GM21528 (cell line): ENCODE results near the gene FAM222B.
"Not testable (repeated sequence)": the region's sequence is repeated elsewhere in the genome, so short reads cannot be mapped to it uniquely, and the experiment has no call there.

ENCODE experiments used
- ATAC-seq: cut with Tn5 transposase; IDR thresholded peaks from one replicate; pipeline ENCODE4 v1.9.1; 2021; ENCODE audit warnings: mild to moderate bottlenecking, moderate library complexity; ENCODE audit not compliant: unreplicated experiment, low FRiP score

FAM222B gene

DNA sequence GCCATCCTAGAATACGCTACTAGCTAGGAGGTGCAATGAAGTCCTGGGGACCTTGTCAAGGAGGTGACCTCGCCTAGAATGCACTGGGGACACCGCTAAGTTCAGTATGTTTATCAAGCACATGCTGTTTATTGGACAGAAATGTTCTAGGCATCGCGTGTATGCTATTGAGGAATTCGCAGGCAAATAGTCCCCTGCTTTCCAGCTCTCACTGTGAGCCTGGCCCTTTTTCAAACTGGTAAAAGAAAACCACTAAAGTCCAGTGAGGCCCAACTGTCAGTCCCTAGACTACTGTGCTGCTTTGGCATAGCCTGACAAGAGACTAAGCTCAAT, 1.2 kb upstream of the FAM222B start:
- ATAC-seq = no peak

DNA sequence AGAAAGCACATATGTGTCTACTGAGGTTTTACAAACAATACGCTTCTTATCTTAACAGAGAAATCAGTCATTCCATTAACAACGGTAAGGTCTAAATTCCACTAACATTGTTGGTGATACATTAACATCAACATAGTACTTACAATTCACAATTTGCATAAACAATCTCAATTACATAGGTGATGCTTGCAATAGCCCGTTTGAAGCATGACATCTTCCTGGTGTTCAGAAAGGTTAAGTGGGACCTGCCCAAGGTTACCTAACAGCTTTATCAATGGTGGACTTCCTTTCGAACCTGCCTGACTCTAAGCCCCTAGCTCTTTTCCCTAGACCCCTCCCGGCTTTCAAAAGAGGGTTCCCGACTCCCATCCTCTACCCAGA, 699 bp downstream of the FAM222B start:
- no peak for ATAC-seq

DNA sequence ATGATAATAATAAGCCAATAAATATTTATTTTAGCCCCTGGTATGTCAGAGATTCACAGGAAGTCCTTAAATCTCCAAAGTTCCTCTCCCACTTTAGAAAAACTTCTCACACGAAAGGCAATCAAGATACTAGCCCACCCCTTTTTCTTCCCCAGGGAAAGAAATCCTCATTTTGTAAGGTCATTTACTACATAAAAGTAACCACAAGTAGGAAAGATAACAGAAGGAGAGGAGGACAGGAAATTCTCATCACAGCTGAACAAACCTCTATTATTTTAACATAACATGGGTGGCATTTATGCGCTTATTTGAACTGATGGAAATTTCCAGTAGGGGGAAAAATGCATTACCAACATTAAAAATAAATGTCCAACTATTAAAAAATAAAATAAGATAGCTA, 3.4 kb downstream of the FAM222B start:
- no peak for ATAC-seq

DNA sequence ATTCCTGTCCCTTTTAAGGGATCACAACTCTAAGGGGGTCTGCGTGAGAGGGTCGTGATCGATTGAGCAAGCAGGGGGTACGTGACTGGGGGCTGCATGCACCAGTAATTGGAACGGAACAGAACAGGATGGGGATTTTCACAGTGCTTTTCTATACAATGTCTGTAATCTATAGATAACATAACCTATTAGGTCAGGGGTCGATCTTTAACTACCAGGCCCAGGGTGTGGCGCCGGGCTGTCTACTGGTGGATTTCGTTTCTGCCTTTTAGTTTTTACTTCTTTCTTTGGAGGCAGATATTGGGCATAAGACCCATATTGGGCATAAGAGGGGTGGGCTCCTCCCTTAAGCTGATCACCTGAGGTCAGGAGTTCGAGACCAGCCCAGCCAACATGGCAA, 6.0 kb downstream of the FAM222B start:
- ATAC-seq = not testable (repeated sequence)

DNA sequence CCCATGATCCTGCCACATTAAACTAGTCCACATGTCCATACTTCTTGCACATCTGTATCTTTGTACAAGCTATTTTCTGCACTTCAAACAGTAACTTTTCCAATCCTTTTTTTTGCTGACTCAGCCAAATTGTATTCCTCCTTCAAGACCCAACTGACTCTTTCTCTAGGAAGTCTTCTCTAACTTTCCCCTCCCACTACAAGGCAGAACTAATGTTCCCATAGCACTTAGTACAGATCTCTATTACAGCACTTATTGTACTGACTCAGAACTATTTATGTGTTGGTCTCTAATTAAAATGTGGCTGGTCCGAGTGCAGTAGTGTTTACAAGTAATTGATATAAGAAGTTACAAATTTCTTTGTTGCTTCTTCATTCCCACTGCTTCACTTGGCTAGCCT, 8.2 kb downstream of the FAM222B start:
- ATAC-seq = no peak

DNA sequence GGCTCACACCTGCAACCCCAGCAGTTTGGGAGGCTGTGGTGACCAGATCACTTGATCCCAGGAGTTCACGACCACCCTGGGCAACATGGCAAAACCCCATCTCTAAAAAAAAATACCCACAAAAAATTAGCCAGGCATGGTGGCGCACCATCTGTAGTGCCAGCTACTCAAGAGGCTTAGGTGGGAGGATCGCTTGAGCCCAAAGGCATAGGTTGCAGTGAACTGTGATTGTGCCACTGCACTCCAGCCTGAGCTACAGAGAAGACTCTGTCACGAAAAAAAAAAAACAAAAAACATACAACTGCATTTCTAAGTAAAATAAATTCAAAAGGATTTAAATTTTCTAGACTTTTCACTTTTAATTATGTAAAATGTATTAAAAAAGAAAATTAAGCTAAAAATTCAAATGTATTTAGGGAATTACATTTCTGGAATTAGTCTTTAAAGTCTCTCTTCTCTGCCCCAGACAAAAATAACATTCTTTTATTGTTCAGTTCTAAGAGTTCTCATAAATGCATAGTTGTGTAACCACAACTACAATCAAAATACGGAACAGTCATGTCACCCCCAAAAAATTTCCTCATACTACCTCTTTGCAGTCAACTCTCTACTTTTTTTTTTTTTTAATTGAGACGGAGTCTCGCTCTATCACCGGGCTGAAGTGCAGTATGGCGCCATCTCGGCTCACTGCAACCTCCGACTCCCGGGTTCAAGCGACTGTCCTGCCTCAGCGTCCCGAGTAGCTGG, 14.1 kb downstream of the FAM222B start:
- no peak for ATAC-seq

DNA sequence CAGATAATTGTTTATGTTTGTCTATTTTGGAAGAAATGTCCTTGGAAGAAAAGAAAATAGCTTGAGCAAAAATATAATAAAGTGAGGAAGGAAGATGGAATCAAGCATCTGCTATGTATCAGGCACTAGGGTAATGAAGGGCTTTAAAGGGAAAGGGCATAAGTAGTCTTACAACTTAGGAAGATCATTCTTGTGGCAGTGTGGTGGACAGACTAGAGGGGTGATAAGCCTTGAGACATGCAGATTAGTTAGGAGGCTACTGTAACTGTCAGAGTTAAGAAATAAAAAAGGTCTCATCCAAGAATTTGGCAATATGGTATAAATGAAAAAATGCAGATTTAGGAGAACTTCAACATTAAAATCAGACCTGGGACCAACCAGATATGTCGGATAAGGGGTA, 14.9 kb downstream of the FAM222B start:
- no peak for ATAC-seq

DNA sequence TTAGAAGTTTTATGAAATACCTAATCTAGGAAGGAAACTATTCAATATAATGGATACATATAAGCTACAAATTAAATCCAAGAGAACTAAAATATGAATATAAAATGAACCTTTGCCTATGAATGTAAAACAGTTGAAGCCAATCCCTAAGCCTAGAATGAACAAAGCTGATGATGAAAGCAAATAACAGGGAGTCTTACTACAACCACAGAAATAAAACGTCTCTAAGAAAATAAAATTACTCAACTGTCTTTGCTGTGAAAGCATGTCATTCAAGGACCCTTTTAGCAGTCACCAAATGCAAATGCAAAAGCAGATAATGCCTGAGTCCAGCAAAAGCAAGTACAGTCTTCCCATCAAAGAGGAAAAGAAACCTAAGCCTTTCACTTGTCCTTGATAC, 23.0 kb downstream of the FAM222B start:
- no peak for ATAC-seq

DNA sequence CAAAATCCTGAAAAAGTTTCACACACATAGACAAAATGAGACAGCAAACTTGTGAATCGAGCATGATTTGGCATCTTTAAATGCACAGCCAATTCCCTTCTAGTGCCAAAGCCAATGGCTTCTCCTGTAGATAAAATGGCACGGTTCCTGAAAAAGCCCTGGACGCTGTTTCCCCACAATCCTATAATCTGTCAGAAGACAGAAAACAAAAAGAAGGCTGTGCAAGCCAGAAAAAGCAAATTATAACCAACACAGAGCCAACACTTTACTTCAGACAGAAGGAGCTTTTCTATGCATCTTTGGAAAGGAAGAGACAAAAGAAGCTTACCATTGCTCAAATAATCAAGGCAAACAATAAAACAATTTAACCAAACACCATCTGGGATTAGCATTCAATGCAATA, 23.8 kb downstream of the FAM222B start:
- no peak for ATAC-seq

DNA sequence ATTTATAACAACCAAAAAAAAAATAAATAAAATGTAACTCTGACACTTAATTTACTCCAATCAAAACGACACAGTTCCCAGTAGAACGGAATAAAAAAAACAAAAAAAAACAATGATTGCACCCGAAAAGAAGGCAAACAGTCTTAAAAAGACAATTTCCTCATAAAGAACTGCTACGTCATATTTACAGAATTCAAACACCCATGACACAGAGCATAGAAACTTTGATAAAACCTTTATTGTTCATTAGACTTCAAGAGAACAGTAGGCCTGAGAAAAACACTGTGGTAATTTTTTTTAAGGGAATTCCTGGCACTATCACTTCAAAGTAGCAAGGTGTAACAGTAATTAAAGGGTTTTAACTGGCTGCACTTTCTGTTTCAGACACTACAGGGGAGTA, 26.1 kb downstream of the FAM222B start:
- ATAC-seq = no peak

DNA sequence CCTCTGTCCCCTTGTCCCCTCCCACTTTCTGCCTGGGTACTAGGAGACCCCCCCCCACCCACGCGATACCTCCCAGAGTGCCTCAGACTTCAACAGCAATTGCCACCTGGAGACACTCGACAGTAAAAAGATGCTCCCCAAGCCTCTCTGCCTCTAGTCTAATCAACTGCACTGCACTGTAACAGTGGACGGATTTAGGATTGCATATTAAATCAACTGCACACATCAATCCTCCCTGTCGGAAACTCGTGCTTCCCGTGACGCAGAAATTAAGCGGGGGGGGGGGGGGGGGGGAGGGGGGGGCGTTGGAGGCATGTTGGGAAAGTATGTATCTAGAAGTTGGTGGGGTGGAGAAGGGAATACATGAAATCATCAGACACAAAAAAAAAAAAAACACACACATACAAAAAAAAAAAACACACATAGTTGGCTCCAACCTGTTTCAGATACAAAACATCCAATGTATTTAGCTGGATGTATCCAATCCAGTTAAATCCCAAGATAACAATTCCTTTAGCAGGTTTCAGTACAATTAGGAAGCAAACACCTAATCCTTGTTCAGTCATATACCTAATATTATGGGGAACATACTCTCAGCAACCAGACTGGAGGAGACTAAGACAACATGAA, 29.7 kb downstream of the FAM222B start:
- no peak for ATAC-seq

DNA sequence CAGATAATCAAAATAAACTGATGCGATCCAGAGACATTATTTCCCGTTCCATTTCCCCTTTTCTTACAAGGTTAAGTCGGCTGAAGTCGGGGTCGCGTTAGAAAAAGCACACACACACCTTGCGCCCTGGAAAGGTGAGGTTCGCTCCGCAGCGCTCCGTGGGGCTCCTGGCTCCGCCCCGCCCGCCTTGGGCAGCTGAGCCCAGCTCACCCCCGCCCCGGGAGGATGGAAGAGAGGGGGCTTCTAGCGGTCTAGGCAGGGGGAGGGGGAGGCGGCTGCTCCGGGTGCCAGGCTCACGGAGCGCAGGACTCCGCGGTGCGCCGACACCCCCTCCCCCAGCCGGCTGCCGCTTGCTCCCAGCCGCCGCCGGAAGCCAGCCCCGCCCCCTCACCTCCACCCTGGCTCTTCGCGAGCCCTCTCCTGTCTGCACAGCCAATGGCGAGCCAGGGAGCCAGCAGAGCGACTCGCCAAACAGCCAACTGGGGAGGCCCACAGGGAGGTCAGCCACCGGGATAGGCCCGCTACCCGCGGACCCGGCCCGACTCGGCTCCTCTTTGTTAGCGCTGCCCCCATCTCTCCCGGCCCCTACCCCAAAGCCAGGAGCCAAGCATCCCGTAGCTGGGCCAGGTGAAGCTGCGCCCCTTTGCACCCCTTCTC, 30.4 kb downstream of the FAM222B start:
- ATAC-seq = peak; percentile 97

DNA sequence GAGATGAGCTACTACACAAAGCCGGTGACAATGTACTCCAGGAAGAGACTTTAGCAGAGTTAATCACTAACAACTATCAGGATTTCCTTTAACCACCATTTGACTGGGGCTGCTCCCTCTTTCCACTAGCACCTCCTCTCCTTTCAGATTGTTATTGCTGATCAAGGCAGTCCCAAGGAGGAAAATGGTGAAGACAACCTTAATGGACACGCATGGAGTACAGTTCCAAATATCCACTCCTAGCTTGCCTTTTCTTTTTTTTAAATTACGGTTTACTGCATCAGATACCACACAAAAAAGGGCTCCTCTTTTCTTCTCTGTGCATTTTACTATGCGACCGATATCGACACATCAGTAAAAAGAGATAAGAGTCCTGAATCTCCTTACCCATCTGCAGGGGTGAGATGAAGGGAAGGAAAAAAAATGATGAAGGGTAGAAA, 30.9 kb downstream of the FAM222B start:
- peak; percentile 8 for ATAC-seq

DNA sequence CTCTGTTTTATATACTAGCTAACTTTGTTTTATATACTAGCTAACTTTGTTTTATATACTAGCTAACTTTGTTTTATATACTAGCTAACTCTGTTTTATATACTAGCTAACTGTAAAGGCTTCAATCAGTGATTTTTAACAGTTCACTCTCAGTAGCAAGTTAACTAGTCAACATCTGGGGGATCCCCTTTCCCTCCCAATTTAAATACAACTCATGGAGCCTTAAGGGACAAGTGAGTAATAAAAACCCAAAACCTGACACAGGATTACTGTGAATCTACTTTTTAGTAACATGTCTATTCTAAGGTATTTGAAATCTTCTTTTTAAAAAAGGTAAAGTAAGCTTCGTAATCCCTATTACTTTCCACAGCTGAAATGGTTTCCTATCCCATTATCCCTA, 32.2 kb downstream of the FAM222B start:
- ATAC-seq = no peak

DNA sequence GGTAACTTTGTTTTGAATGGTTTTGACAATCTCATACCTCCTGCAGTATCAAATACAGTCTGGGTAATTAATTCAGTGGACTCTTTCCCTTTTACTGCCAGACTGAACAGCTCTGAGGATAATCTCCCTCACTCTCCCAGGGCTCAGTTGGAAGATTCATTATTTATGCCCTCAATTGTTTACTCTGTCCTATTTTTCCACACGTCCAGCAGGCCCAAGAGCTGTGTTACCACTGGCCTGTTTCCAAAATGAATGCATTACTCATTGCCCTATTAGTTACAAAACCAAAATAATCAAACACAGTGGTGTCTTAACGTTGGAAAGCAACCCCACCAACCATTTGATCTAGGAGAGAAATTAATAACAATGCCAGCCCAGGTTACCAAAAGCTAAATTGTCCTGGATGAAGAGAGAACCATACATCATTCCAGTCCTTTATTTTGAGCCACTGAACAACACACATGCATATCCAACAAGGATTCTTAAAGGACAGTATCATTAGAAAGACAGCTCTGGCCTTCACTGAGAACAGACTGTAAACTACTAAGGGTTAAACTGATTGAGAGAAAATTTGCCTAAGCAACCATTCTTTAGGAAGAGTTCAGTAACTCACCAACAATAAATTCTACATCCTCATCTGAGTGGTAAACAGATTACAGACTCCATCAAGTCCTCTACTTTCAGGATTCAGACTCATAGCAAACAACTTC, 34.5 kb downstream of the FAM222B start:
- no peak for ATAC-seq

DNA sequence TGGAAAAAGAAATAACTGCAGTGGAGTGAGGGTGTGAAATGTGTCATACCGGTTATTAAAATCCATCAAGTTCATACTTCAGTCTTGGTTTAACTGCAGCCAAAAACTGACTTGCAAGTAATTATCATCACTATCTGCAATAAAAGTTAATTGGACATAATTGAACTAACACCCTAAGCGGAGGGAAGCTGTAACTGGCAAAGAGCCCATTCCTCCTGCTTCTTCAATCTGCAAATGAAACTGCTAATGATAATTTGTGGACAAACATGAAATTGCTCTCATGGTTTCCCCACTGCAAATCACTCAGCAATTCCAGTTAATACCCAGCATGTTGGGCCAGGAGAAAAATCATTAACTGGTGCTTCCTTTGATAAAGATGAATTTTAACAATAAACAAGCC, 46.5 kb downstream of the FAM222B start:
- no peak for ATAC-seq

DNA sequence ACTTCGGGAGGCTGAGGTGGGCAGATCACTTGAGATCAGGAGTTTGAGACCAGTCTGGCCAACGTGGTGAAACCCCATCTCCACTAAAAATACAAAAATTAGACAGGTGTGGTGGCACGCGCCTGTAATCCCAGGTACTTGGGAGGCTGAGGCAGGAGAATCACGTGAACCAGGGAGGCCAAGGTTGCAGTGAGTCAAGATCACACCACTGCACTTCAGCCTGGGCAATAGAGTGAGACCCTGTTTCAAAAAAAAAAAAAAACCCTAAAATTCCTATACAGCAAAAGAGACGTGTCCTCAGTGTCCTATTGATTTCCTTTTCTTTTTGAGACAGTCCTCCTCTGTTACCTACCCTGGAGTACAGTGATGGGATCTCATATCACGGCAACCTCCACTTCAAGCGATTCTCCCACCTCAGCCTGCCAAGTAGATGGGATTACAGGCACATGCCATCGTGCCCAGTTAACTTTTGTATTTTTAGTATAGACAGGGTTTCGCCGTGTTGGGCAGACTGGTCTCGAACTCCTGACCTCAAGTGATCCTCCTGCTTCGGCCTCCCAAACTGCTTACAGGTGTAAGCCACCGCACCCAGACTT, 47.6 kb downstream of the FAM222B start:
- not testable (repeated sequence) for ATAC-seq

DNA sequence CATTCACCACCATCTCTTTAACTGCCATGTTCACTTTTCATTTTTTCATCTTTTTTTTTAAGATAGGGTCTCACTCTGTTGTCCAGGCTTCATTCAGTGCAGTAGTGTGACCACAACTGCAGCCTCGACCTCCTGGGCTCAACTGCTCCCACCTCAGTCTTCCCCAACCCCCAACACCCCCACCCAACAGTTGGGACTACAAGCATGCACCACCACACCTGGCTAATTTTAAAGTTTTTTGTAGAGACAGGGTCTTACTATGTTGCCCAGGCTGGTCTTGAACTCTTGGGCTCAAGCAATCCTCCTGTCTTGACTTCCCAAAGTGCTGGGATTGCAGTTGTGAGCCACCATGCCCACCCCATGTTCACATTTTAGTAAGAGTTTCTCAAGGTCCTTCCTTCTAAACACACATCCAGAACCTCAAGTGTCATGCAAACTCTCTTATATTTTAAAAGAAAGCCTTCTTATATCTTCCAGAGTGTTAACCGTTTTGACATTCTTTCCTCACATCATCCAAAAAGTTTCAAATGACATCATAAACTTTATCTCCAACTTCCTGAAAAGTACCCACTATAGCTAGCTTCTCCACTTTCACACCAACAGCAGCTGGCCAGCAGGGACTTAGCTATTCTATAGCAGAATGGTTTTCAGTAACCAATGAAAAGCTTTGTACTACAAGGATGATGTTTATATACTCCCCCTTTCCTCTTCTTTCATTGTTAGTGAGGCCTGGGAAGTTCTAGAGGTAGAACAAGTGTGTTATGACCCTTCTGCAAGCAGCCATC, 49.5 kb downstream of the FAM222B start:
- ATAC-seq = no peak

DNA sequence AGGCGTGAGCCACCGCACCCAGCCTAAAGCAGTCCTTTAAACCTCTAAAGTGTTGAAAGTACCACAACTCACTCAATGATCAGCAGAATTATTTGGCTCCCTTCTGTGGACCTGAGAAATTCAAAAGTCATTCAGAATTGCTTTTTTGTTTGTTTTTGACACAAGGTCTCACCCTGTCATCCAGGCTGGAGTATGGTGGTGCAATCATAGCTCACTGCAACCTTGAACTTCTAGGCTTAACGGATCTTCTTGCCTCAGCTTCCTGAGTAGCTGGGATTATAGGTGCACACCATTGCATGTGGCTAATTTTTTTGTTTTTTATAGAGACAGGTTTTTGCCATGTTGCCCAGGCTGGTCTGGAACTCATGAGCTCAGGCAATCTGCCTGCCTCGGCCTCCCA, 54.5 kb downstream of the FAM222B start:
- ATAC-seq = no peak

DNA sequence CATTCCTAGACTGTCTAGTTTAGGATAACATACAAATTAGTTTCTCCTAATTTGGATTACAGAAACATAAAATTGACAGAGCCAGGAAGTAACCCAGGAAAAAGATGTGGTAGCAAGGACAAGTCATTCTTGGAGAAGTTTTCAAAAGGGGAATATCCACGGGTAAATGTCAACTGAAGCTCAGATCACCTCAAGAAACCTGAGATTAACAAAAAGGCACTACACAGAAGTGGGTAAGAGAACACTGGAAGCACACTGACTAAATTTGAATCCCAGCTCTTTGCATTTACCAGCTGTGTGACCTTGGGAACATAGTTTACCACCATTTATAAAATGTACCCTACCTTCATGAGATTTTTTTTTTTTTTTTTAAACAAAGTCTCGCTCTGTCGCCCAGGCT, 59.4 kb downstream of the FAM222B start:
- ATAC-seq = no peak
